BLaER1 treated with 17β-estradiol and CSF1 and Interleukin-3, amounts not matched to agents 10 nM and 100 nM (cell line): ENCODE data around the gene ORM2.

Source experiments
- H3K27ac ChIP-seq, 11 experiments: shearing (Covaris generic); formaldehyde crosslinking; 2 replicates each; pipeline ENCODE4 v1.8.1; 2022
- H3K27me3 ChIP-seq, 11 experiments: shearing (Covaris generic); formaldehyde crosslinking; 2 replicates each; pipeline ENCODE4 v1.8.1; 2022
- H3K36me3 ChIP-seq, 11 experiments: shearing (Covaris generic); formaldehyde crosslinking; 2 replicates each; pipeline ENCODE4 v1.8.1; 2022
- H3K4me1 ChIP-seq, 10 experiments: shearing (Covaris generic); formaldehyde crosslinking; 2 replicates each; pipeline ENCODE4 v1.8.1; 2022
- H3K4me2 ChIP-seq, 11 experiments: shearing (Covaris generic); formaldehyde crosslinking; 2 replicates each; pipeline ENCODE4 v1.8.1; 2022
- H3K4me3 ChIP-seq, 10 experiments: shearing (Covaris generic); formaldehyde crosslinking; 2 replicates each; pipeline ENCODE4 v1.8.1; 2022
- H3K9ac ChIP-seq, 11 experiments: shearing (Covaris generic); formaldehyde crosslinking; 2 replicates each; pipeline ENCODE4 v1.8.1; 2022
- H3K9me3 ChIP-seq, 11 experiments: shearing (Covaris generic); formaldehyde crosslinking; replicated peaks in 1 of 11; 2 replicates each; pipeline ENCODE4 v1.8.1; 2022
- H4K20me1 ChIP-seq, 11 experiments: shearing (Covaris generic); formaldehyde crosslinking; 2 replicates each; pipeline ENCODE4 v1.8.1; 2022
- Cebpa-rat ChIP-seq, 11 experiments: shearing (Covaris generic); IDR thresholded peaks; 2 replicates each; pipeline ENCODE4 v1.8.1; 2022

Gene ORM2

GRCh38 chr9:114338187-114338586 lies 8.5 kb downstream of the ORM2 start:
- Histone ChIP-seq H3K9me3 (peaks cover 0 to 22% (median 8%) of the 10 kb centered on the region in 11 experiments; a peak in 11 of 22 replicates), H3K36me3 (peaks cover 85 to 90% (median 87%) of the 10 kb centered on the region in 11 experiments), H3K9ac (peak overlapping the region in 1 of 11 experiments; percentile 3; a peak in 1 of 22 replicates), H3K4me1 (peaks cover 0 to 41% (median 15%) of the 10 kb centered on the region in 10 experiments; a peak in 12 of 20 replicates), H4K20me1 (peaks cover 4 to 72% (median 47%) of the 10 kb centered on the region in 11 experiments; a peak in 21 of 22 replicates), H3K4me2 (no peak overlapping the region), H3K27me3 (no peaks in the 10 kb centered on the region), H3K27ac (0 out of 22 replicates have a peak overlapping the region, but pooled peaks of 1 of the 11 experiments have one; percentile 19), H3K4me3 (no peak overlapping the region)
- no peak for TF ChIP-seq Cebpa-rat (IDR thresholded peaks at IDR 0.05)

- Histone ChIP-seq H3K4me2 (peak overlapping the region in 2 of 11 experiments; percentile 52 to 62; a peak in 3 of 22 replicates), H3K9me3 (peaks cover 0 to 22% (median 8%) of the 10 kb centered on the region in 11 experiments; a peak in 11 of 22 replicates), H3K9ac (no peak overlapping the region; a peak in 1 of 22 replicates), H3K36me3 (peaks cover 96 to 100% (median 98%) of the 10 kb centered on the region in 11 experiments), H3K4me1 (peaks cover 0 to 41% (median 15%) of the 10 kb centered on the region in 10 experiments; a peak in 12 of 20 replicates), H3K27me3 (no peaks in the 10 kb centered on the region), H3K4me3 (no peak overlapping the region), H3K27ac (peak overlapping the region in 4 of 11 experiments; percentile 5 to 53 (median 28); a peak in 2 of 22 replicates), H4K20me1 (peaks cover 4 to 84% (median 59%) of the 10 kb centered on the region in 11 experiments; a peak in 21 of 22 replicates)
- no peak for TF ChIP-seq Cebpa-rat (IDR thresholded peaks at IDR 0.05)
Observed at GRCh38 chr9:114339130-114339908, 9.7 kb downstream of the ORM2 start.

- Histone ChIP-seq H3K9me3 (0 out of 22 replicates have a peak, but pooled peaks cover 0 to 2% (median 0%) of the 10 kb centered on the region in 11 experiments), H3K4me3 (no peak overlapping the region), H3K27ac (peak overlapping the region in 4 of 11 experiments; percentile 3 to 53 (median 20); a peak in 1 of 22 replicates), H4K20me1 (peaks cover 4 to 88% (median 60%) of the 10 kb centered on the region in 11 experiments; a peak in 21 of 22 replicates), H3K27me3 (no peaks in the 10 kb centered on the region), H3K36me3 (peaks cover 97 to 100% (median 98%) of the 10 kb centered on the region in 11 experiments), H3K4me2 (no peak overlapping the region; a peak in 1 of 22 replicates), H3K9ac (0 out of 22 replicates have a peak overlapping the region, but pooled peaks of 1 of the 11 experiments have one; percentile 3), H3K4me1 (peaks cover 0 to 32% (median 11%) of the 10 kb centered on the region in 10 experiments; a peak in 11 of 20 replicates)
- TF ChIP-seq Cebpa-rat (IDR thresholded peaks at IDR 0.05) = no peak
Observed at GRCh38 chr9:114341152-114341830, 11.6 kb downstream of the ORM2 start.

GRCh38 chr9:114341991-114342390 lies 12.3 kb downstream of the ORM2 start:
- Histone ChIP-seq H4K20me1 (peaks cover 4 to 93% (median 60%) of the 10 kb centered on the region in 11 experiments; a peak in 21 of 22 replicates), H3K4me1 (peaks cover 0 to 31% (median 9%) of the 10 kb centered on the region in 10 experiments; a peak in 10 of 20 replicates), H3K36me3 (peaks cover 98 to 100% (median 99%) of the 10 kb centered on the region in 11 experiments), H3K27ac (peak overlapping the region in 4 of 11 experiments; percentile 3 to 34 (median 16); a peak in 1 of 22 replicates), H3K9ac (peak overlapping the region in 1 of 11 experiments; percentile 3; a peak in 1 of 22 replicates), H3K4me3 (no peak overlapping the region), H3K4me2 (no peak overlapping the region), H3K27me3 (no peaks in the 10 kb centered on the region), H3K9me3 (no peaks in the 10 kb centered on the region)
- TF ChIP-seq Cebpa-rat (IDR thresholded peaks at IDR 0.05) = no peak

GRCh38 chr9:114342755-114343440 lies 13.2 kb downstream of the ORM2 start:
- Histone ChIP-seq H3K4me1 (peaks cover 4 to 37% (median 14%) of the 10 kb centered on the region in 10 experiments), H3K27ac (peak overlapping the region in 3 of 11 experiments; percentile 4 to 38 (median 23); a peak in 3 of 22 replicates), H3K4me2 (no peak overlapping the region), H4K20me1 (peaks cover 4 to 91% (median 59%) of the 10 kb centered on the region in 11 experiments; a peak in 21 of 22 replicates), H3K9ac (no peak overlapping the region), H3K36me3 (peaks cover 98 to 100% (median 99%) of the 10 kb centered on the region in 11 experiments), H3K9me3 (no peaks in the 10 kb centered on the region), H3K4me3 (no peak overlapping the region), H3K27me3 (no peaks in the 10 kb centered on the region)
- TF ChIP-seq Cebpa-rat (IDR thresholded peaks at IDR 0.05) = no peak

GRCh38 chr9:114343471-114344187 lies 14.0 kb downstream of the ORM2 start:
- Histone ChIP-seq H3K9me3 (no peaks in the 10 kb centered on the region), H3K4me3 (no peak overlapping the region)

GRCh38 chr9:114344188-114344566 lies 14.5 kb downstream of the ORM2 start:
- no peaks in the 10 kb centered on the region for H3K9me3 ChIP-seq
- H3K9ac ChIP-seq = peak overlapping the region in 2 of 11 experiments; percentile 0 to 9; a peak in 1 of 22 replicates
- H4K20me1 ChIP-seq = peaks cover 4 to 88% (median 54%) of the 10 kb centered on the region in 11 experiments; a peak in 20 of 22 replicates
- peaks cover 14 to 50% (median 27%) of the 10 kb centered on the region in 10 experiments for H3K4me1 ChIP-seq
- peaks cover 94 to 96% (median 95%) of the 10 kb centered on the region in 11 experiments for H3K36me3 ChIP-seq
- no peak overlapping the region for H3K4me2 ChIP-seq
- H3K4me3 ChIP-seq = no peak overlapping the region
- no peaks in the 10 kb centered on the region for H3K27me3 ChIP-seq
- H3K27ac ChIP-seq = no peak overlapping the region; a peak in 2 of 22 replicates
- TF ChIP-seq Cebpa-rat (IDR thresholded peaks at IDR 0.05) = no peak

More at GRCh38 chr9:114343471-114344187, 14.0 kb downstream of the ORM2 start:
- Histone ChIP-seq H4K20me1 (peaks cover 4 to 91% (median 59%) of the 10 kb centered on the region in 11 experiments; a peak in 20 of 22 replicates), H3K27ac (peak overlapping the region in 3 of 11 experiments; percentile 4 to 38 (median 23); a peak in 4 of 22 replicates), H3K27me3 (no peaks in the 10 kb centered on the region), H3K4me2 (no peak overlapping the region), H3K36me3 (peaks cover 98 to 100% (median 99%) of the 10 kb centered on the region in 11 experiments), H3K9ac (peak overlapping the region in 1 of 11 experiments; percentile 0; a peak in 2 of 22 replicates), H3K4me1 (peaks cover 11 to 44% (median 22%) of the 10 kb centered on the region in 10 experiments)
- TF ChIP-seq Cebpa-rat (IDR thresholded peaks at IDR 0.05) = no peak
